Mesodermal cell (in vitro differentiated cells): ENCODE measurements around the gene FEZF2.

ENCODE experiments used
- H3K27ac ChIP-seq: 2 replicates; pipeline ENCODE4 v1.7.0; 2013; ENCODE audit warnings: mild to moderate bottlenecking, low read depth, low read length, moderate library complexity; ENCODE audit not compliant: severe bottlenecking
- H3K36me3 ChIP-seq: 2 replicates; pipeline ENCODE4 v1.7.1; 2013; ENCODE audit warnings: mild to moderate bottlenecking, low read length, moderate library complexity; ENCODE audit not compliant: control insufficient read depth, insufficient read depth
- H3K4me1 ChIP-seq: one replicate; pipeline ENCODE4 v1.7.1; 2013; ENCODE audit warnings: mild to moderate bottlenecking, low read length; ENCODE audit not compliant: insufficient read depth, control insufficient read depth, poor library complexity, severe bottlenecking
- H3K4me3 ChIP-seq: 2 replicates; pipeline ENCODE4 v1.7.0; 2013; ENCODE audit warnings: low read length, control low read depth, mild to moderate bottlenecking; ENCODE audit not compliant: insufficient read depth, poor library complexity, severe bottlenecking; ENCODE audit errors: extremely low read depth
- H3K9me3 ChIP-seq: 2 replicates; pipeline ENCODE4 v1.7.1; 2013; ENCODE audit warnings: mild to moderate bottlenecking, low read length, moderate library complexity; ENCODE audit not compliant: control insufficient read depth
- WGBS, 2 experiments: methylation state at CpG; one replicate each; pipeline ENCODE4 v1.1.5; 2013; ENCODE audit warnings: missing lambda C conversion rate in 2 of 2; ENCODE audit not compliant: insufficient coverage in 2 of 2; 5-methylcytosine and 5-hydroxymethylcytosine counted together

The FEZF2 gene

DNA sequence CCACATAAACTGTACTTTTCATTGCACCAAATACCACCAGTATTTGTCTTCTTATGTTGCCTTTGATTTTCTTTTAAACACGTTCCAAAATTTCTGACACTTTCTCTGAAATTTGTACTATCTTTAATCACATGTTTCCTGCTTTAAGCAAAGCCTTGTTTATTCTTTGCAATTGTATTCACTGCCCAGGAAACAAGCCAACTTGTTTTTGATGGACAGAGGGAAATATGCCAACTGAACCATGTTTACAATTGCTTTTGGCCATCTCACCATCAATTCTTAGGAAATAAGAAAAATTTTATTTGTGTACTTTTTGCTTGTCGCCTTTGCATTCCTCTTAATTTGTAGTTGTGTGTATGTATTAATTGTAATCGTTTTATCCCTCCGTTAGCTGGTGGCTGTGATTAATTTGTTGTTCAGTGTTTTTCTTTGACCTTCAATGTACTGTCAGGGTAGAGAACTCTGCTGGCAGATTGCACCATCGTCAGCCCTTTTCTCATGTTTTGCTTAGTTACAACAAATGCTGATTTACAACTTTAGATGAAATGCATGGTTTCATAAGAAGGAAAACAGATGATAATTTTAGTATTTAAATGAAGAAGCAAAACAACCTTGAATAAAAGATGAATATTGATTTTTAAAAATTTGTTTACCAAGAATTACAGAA is 19.4 kb upstream of the FEZF2 start:
- H3K36me3 ChIP-seq, result no peaks in the 10 kb centered on the region
- H3K9me3 ChIP-seq, result no peaks in the 10 kb centered on the region
- 28 to 60% methylated on average over 1 to 2 of the region's 5 CpGs for WGBS, 2 experiments

DNA sequence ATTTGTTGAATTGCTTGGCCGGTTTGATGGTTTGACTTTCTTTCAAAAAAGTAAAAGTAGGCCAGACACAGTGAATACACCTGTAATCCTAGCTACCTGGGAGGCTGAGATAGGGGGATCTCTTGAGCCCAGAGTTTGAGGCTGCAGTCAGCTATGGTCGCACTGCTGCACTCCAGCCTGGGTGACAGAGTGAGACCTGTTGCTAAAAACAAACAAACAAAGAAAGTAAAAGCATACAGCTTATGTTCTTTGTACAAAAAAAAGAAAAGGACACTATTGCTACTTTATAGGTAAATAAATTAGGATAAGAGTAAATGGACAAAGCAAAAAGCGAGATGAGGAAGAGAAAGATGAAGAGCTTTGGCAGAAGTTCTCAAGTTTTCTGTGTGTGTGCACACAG is 13.9 kb upstream of the FEZF2 start:
- Histone ChIP-seq H3K4me1 (no peaks in the 10 kb centered on the region), H3K36me3 (no peaks in the 10 kb centered on the region), H3K27ac (no peak overlapping the region), H3K9me3 (no peaks in the 10 kb centered on the region), H3K4me3 (no peak overlapping the region)
- WGBS, 2 experiments, result 86 to 93% methylated on average over 2 of the region's 3 CpGs

More for the DNA sequence above, 19.4 kb upstream of the FEZF2 start:
- H3K4me1 ChIP-seq, result no peaks in the 10 kb centered on the region
- no peak overlapping the region for H3K4me3 ChIP-seq
- no peak overlapping the region for H3K27ac ChIP-seq

DNA sequence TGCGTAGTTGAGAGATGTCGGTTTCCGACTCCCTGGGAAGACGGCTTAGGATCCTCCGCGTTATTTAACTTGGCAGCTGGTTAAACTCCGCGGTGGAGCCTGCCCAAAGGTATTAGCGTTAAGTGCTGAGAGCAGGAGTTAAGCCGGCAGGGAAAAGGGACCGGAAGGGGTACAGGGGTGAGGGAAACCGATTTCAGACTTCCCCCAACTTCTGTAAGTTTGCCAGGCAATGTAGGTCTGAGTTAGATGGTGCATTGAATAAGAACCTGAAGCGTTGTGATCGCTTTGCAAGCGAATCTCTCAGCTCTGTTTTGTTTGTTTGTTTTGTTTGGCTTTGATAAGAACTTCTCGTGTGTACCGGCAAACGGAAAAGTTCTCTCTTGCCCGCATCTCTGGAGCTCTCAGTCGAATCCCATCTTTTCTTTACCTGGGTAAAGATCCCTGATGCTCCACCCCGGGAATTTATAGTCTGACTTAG is 6.0 kb upstream of the FEZF2 start:
- Histone ChIP-seq H3K9me3 (no peaks in the 10 kb centered on the region), H3K36me3 (no peaks in the 10 kb centered on the region), H3K4me1 (peaks cover 5% of the 10 kb centered on the region), H3K27ac (no peak overlapping the region), H3K4me3 (no peak overlapping the region)
- 0% methylated on average over 8 to 17 of the region's 21 CpGs for whole genome bisulfite sequencing, 2 experiments

DNA sequence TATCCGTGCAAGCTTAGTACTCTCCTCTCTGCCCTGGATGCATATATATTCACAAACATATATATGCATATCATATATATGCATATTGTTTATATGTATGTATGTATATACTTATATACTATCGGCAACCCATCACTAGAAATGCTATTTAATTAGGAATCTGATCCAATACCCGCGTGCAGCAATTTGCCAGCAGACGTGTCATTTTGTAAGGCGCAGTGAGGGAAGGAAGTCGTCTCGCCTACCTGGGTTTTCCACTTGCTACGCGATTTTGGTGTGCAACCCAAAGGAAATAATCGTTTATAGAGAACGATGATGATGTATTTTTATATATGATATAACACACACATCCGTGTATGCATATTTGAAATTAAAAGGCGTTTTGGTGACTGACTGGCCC is 5.6 kb upstream of the FEZF2 start:
- no peaks in the 10 kb centered on the region for H3K36me3 ChIP-seq
- no peaks in the 10 kb centered on the region for H3K9me3 ChIP-seq
- 3% methylated on average over 6 of the region's 14 CpGs; no CpG with 5 or more reads in 1 of the 2 experiments for WGBS, 2 experiments
- H3K27ac ChIP-seq, result no peak overlapping the region
- peaks cover 7% of the 10 kb centered on the region for H3K4me1 ChIP-seq
- no peak overlapping the region for H3K4me3 ChIP-seq

DNA sequence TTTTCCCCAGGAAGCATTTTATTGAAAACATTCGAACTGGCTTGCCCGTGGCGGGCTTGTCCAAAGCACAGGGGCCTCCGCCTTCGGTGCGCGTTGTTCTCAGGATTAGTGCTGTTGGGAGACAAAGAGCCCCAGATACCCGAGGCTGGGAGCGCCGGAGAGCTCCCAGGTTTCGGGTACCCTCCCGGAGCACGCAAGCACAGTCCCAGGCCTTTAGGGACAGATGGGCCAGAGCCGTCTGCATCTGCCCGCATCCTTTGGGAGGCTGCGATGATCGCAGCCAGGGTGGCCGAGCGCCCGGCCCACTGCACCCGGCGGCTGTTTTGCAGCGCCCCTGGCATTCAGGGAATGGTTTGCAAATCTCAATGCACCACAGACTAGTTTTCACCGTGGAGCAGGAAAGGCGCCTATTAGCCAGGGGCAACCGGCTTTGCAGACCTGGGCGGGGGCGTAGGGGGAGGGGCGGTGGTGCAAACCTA is 5.0 kb upstream of the FEZF2 start:
- no peak overlapping the region for H3K4me3 ChIP-seq
- WGBS, 2 experiments, result 1% methylated on average over 21 to 23 of the region's 29 CpGs
- H3K27ac ChIP-seq, result no peak overlapping the region
- H3K9me3 ChIP-seq, result no peaks in the 10 kb centered on the region
- H3K36me3 ChIP-seq, result no peaks in the 10 kb centered on the region
- peaks cover 7% of the 10 kb centered on the region for H3K4me1 ChIP-seq

DNA sequence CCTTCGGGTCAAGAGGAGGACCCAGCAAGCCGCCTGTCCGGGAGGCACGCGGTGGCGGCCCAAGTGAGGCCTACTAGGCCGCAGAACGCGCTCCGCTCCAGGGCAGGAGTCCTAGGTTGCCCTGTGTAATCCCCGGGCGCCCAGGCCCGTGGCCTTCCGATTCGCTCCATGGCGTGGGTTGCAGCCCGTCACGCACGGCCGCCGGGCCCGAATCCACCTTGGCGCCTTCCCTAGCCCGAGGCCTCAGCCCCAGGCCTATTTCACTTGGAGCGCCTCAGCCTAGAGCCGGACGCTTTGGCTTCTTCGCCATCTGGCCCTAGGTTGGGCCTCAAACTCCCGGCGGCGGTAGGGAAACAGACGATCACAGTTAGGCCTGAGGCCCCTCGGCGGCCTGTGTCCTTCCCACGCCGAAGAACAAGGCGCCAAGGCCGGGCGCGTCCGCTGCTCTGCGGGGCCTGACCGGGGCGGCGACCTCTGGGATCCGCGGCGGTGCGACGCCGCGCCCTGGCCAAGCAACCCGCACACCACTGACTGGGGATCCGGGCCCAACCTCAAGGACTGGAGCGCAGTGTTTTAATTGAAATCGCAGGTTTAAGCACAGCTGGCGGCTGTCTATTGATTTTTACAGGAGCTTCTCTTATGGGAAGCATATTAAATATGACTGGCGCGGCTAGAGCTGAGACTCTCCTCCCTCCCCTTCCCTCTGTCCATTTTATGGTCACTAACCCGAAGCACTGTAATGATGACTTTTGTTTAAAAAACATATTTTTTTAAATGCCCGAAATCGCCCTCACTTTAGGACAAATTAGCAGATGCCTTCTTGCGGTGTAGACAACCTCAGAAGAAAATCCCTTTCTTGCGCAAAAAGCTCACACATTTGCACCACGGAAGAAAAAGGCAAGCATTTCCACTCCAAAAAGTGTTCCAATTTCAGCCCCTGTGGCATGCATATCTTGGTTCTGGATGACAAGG is 3.8 kb upstream of the FEZF2 start:
- Histone ChIP-seq H3K4me1 (peaks cover 10% of the 10 kb centered on the region), H3K9me3 (no peaks in the 10 kb centered on the region), H3K36me3 (no peaks in the 10 kb centered on the region), H3K4me3 (no peak overlapping the region), H3K27ac (no peak overlapping the region)
- 15 to 19% methylated on average over 54 to 61 of the region's 65 CpGs for WGBS, 2 experiments

DNA sequence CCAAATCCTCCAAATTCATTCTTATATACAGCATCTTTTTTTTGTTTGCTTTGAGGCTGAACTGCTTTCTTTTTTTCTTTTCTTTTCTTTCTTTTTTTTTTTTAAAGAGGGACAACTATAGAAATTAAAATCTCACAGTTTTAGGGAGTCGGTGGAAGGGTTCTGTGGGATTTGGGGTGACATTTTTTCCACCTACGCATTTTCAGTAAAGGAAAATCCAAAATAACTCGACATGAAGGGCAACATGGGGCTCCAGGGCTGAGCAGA is 3.0 kb upstream of the FEZF2 start:
- Histone ChIP-seq H3K27ac (no peak overlapping the region), H3K4me1 (peaks cover 10% of the 10 kb centered on the region), H3K4me3 (no peak overlapping the region), H3K36me3 (no peaks in the 10 kb centered on the region), H3K9me3 (no peaks in the 10 kb centered on the region)
- 80% methylated on average over 2 of the region's 3 CpGs; no CpG with 5 or more reads in 1 of the 2 experiments for WGBS, 2 experiments

DNA sequence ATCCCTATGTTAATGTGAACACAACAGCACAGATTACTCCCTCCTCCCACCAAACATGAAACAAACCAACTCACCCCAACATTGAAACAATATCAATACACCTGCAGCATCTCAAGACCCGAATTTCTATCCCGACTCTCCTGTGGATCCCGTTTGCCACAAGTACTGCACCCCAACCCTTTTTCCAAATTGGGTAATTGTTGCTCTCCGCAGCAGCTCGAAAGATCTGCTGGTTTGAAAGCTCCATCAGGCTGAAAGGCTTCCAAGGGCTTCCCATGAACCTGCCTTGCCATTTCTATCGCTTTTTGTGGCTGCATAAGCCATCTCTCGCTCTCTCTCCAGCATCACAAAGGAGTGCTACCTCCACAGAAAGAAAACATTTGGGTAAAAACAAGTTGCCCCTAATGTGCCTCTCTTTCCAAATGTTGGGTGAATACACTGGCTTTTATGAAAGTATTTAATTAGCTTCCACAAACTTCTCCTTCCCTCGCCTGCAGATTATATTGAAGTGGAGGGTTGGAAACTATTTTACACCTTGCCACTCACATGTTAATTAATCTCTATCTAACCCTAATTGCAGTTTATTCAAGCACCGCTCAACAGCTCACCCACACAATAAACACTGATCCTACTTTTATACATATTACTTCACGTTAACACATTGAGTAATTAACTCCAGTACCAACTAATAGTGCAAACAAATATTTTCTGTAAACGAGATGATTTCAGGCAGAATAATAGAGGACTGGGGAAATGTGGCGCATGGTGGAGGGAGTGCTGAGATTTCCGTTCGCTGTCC is 2.5 kb upstream of the FEZF2 start:
- H3K4me3 ChIP-seq, result no peak overlapping the region
- 2 to 6% methylated on average over 7 to 8 of the region's 14 CpGs for WGBS, 2 experiments
- H3K4me1 ChIP-seq, result peaks cover 12% of the 10 kb centered on the region
- no peak overlapping the region for H3K27ac ChIP-seq
- no peaks in the 10 kb centered on the region for H3K36me3 ChIP-seq
- no peaks in the 10 kb centered on the region for H3K9me3 ChIP-seq

DNA sequence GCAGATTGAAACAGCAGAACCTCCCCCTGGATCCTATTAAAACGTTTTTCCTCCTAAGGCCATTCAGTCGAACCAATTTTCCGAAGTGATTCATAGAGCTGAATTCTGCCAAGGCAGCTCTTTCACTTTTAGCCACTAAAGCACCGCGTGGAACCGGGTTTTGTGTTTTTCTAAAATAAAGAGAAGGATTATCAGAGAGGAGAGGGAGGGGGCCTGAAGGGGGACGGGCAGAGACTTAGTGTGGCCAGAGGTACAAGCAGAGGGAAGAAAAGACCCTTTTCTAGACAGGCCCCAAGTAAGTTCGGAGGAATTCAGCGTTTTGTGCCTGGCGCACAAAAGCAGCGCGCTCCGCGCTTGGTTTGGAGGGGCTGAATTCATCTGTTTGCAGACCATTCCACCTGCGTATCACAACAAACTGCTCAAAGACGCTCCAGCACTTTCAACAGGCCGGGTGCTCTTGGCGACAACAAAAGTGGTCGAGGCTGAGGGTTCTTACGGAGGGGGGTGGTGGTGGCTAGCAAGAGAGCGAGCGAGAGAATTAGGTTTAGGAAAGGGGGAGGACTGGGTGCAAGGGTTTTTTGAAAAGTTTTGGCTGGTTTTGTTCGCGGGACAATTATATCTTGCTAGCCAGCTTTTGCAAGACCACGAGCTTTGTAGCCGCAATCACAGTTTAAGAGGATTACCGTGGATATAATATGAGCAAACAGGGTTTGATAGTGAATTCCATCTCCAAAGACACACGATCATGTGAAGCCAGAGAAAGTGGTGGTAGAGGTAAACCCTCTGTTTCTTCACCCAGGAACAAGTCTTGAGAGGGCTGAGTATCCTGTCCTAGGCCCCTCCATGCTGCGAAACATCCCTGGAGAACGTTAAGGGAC is 1.2 kb upstream of the FEZF2 start:
- Histone ChIP-seq H3K36me3 (no peaks in the 10 kb centered on the region), H3K27ac (no peak overlapping the region), H3K9me3 (no peaks in the 10 kb centered on the region), H3K4me3 (no peak overlapping the region), H3K4me1 (peaks cover 12% of the 10 kb centered on the region)
- 0 to 3% methylated on average over 21 to 24 of the region's 30 CpGs for WGBS, 2 experiments
